NCI-H2196 treated with DMSO at 0.1 percent for 48 hours (cell line): ENCODE results near the gene KCNMA1.

Source experiments
- DNase-seq: peaks from one replicate; lab custom pipeline; 2025; ENCODE audit not compliant: unreplicated experiment; lab: John Stamatoyannopoulos, UW

Gene KCNMA1

DNA sequence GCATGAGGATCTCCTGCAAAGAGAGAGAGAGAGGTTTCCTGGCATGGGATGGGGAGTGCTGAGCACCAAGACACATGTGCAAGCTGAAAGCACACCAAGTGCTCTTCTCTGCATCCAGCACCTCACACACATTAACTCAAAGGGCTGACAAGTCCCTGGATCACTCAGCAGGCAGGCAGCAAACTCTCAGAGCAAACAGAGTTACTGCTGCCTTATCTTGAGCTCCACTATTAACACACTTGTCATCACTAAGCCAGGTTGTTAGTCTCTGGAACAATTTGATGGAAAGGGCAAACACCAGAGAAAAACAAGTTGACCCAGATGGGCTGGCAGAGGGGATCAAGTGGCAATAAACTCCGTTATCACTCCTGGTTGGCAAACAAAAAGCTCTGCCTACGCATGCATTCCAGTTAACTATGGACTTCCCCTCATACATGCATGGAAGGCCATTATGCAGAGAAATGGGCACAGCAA is 349.9 kb downstream of the KCNMA1 start:
- no peak for DNase-seq

- no peak for DNase-seq
Observed at GRCh38 chr10:77286531-77287508, 350.8 kb downstream of the KCNMA1 start.

GRCh38 chr10:77285529-77286182 is 352.0 kb downstream of the KCNMA1 start:
- DNase-seq, result no peak

- DNase-seq, result no peak
Observed at GRCh38 chr10:77284797-77285196, 352.8 kb downstream of the KCNMA1 start.

DNA sequence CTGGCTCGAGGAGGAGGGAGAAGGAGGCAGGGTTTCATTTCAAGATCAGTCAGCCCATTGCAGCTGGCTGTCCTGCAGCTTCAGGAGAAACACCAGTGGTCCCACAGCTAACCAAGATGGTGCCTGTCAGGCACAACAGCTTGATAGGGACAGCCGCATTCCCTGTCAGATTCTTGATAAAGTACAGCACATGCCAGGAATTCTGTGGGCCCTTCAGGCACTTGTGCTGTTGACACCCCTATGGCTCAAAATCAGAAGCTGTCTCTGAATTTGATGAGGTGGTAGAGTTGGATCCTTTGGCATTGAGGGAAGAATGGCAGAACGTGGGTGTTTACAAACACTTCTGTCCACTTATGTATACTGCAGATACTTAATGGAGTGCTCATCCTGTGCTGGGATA is 354.3 kb downstream of the KCNMA1 start:
- DNase-seq, result no peak

- no peak for DNase-seq
Observed at GRCh38 chr10:77282163-77282562, 355.4 kb downstream of the KCNMA1 start.

DNA sequence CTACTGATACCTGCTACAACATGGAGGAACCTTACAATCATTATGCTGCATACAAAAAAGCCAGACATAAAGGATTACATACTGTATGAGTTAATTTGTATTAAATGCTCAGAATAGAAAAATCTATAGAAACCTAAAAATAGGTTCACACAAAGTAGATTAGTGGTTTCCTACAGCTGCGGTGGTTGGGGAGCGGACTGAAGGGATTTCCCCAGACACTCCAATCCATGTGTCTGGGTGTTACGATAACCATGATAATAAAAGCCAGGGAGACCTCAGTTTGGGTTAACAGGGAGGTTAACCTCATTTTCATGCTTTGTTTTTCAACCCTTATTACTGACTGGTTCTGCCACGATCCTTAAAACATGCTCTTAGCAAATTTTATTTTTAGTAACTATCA is 355.9 kb downstream of the KCNMA1 start:
- DNase-seq, result no peak

DNA sequence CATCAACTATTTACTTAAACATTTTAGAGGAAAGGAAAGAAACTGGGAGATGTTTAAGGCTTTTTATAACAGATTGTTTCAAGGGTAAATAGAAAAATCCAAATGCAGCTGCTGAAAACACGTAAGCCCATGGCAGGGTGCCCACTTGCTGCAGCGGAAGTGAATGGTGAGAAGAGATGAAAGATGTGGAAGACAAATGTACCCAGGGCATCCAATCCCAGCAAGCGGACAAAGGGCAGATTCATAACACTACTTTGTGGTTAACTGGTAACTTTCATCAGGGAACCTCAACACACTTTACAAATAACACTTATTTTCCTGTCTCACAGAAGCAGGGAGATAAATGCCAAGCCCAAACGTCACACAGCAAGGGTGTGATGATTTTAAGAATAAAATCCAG is 358.4 kb downstream of the KCNMA1 start:
- DNase-seq, result no peak

- DNase-seq, result no peak
Observed at GRCh38 chr10:77274046-77274795, 363.4 kb downstream of the KCNMA1 start.

DNA sequence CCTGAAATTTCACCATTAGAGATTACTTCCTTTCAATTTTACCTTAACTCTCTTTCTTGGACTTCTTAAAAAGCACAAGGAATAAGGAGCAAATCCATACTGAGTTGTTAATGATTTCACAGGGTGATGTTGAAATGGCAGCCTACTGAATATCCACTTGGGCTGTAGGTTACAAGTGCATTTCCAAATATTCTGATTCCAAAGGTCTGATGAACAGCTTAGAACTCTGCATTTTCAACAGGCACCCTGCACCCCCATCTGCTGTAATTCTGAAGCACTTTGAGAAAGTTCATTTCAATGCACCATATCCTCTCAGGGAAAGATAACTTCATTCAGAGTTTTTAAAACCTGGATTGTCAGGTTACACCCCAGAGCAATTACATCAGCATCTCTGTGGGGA is 368.4 kb downstream of the KCNMA1 start:
- no peak for DNase-seq

DNA sequence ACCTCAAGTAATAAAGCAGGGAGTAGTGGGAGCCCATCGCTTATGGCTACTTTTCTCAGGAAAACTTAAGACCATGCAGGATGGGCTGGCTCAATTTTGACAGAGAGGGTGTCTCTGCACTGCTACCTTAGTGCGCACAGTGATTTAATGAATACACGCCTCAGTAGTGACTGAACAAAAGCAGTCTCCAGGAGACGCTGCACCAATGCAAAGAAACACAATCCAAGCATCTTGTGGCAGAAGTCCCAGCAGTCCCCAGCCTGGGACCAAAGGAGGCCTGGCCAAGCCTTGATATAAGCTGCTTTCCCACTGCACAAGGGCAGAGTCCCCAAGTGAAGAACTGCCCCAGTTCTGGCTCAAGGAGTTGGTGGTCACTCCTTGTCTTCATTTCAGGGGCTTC is 368.9 kb downstream of the KCNMA1 start:
- no peak for DNase-seq

DNA sequence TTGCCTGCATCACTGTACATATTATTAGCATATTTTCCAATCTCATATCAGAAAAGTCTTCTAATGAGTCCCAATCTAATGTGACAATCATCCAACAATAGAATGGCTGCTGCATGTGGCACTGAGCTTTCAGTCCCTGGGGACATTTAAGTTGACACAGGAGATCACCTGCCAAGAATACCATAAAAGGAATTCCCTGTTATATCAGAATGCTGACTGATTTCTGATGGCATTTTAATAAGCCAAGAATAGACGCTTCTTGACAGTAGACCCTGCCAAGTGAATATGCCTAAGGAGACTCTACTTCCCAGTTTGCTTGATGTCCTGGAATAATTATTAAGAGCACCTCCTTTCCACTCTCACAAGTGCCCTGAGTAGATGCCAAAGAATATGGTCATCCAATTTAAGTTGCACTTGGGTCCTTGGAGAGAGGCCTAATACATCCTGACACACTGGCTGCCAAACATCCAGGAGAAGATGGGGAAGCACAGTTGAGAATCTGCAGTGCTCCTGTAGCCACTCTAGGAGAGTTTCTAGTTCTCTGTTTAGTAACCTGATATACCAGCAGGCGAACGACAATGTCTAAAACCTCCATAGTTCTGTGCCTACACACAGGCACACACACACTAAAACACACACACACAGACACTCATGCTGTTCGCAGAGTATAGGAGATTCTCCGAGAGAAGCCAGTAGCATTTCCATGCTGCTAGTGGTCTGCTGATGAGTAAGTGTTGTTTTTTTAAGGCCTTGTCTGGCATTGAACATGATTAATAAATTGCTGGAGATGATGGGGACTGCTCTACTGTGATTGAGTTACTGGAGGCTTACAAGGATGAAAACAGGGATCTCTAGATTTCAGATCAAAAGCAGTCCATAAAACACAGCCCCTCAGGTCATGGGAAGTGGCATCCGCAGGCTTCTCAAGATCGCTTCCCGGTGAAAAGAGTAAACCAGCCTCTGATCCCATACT is 369.6 kb downstream of the KCNMA1 start:
- DNase-seq, result no peak

DNA sequence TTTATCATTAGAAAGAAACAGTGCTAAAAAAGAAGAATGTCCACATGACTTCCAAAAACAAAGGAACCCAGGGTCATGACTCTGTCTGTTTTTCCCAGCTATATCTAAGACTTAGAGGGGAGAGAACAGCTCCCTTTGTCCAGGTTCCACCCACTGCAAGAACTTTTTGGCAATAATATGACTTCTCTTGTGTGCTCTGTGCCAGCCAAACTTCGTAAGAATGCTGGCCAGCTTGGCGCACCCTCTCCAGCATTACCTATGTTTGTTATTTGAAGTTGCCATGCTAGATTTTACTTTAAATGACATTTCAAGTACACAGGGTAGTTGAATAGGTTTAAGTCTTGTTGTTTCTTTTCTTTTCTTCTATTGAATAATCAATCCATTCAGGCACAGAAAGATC is 371.4 kb downstream of the KCNMA1 start:
- DNase-seq, result no peak

GRCh38 chr10:77264527-77264926 is 373.1 kb downstream of the KCNMA1 start:
- DNase-seq, result no peak

DNA sequence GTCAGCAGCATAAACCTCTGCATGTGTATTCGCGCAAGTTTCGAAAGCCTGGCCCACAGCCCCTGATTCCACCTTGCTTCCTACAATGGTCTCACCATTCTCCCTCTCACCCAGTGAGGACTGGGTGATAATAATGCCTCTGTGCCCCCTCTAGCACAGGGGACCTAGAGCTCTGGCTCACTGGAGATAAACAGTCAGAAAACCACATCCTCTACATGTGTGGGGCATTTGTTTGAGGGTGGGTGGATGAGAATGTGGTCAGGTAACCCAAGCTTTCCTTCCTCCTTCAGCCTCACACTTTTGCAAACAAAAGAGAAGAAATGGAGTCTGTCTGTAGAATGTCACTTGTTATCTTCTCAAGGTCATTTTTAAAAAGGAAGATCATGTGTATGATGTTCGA is 373.5 kb downstream of the KCNMA1 start:
- DNase-seq, result no peak

- DNase-seq, result no peak
Observed at GRCh38 chr10:77263700-77264099, 373.9 kb downstream of the KCNMA1 start.

GRCh38 chr10:77261146-77261545 is 376.5 kb downstream of the KCNMA1 start:
- no peak for DNase-seq

DNA sequence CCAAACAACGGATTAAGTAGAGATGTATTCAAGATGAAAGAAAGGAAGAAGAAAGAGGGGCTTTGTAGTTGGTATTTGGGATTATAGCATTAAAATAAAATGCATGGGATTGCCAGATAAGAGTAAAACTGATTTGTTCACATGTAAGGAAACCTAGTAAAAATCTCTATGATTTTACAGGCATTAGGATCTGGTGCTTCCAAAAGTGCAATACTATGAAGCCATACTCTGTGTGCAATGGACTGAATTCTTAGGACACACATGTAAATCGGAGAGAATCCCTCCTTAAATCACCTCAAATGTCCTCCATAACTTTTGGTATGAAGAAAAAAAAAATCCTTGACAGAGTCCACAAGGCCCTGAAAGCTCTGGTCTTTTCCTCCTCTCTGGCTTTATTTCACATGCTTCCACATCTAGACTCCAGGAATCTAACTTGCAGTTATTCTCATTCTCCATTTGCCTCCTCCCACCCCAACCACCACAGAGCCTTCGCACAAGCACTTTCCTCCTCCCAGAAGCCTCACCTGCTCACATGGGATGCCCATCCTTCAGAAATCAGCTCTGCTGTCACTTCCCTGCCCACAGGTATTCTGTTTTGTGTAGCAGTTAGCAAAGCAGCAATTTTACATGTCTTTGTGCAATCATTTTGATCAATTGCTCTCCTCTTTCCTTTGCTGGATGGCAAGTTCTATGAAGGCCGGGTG is 378.3 kb downstream of the KCNMA1 start:
- no peak for DNase-seq

DNA sequence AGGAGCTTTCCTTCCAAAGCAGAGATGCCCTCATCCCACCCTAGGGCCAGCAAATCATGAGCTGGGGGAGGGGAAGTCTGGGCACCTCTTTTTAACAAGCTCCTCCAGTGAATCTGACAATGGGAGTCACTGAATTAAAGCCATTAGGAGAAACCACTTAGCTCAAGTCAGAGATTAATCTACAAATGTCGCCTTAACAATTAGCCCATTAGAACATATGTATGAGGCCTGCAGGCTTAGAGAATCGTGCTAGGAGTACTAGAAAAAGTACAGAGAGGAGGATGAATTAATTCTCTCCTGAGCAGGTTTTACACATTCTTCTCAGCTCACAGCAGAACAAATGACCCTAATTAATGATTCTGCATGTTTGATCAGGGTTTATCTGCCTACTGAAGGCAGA is 381.3 kb downstream of the KCNMA1 start:
- DNase-seq, result no peak
